ENCODE measurements around the gene PCYT1B.
A peak's percentile ranks its signal among the peaks of the same experiment; 100 is the strongest.

The PCYT1B gene

GRCh38 chrX:24526616-24527015, 120.5 kb downstream of the PCYT1B start:
- Histone ChIP-seq H3K27me3 (ENCODE audit: insufficient read depth, low read depth, severe bottlenecking) (peaks cover 12% of the 10 kb centered on the region), H3K27ac (no peak overlapping the region), H3K36me3 (peaks cover 2% of the 10 kb centered on the region), H3K4me3 (ENCODE audit: low read depth, low read length) (no peak overlapping the region), H3K9me3 (ENCODE audit: severe bottlenecking) (no peaks in the 10 kb centered on the region)
- DNase-seq = no peak
- no peak for TF ChIP-seq CTCF (IDR thresholded peaks at IDR 0.05; ENCODE audit: low read depth, low read length)

GRCh38 chrX:24525455-24525854, 121.7 kb downstream of the PCYT1B start:
- Histone ChIP-seq H3K27ac (no peak overlapping the region), H3K9me3 (ENCODE audit: severe bottlenecking) (no peaks in the 10 kb centered on the region), H3K27me3 (ENCODE audit: insufficient read depth, low read depth, severe bottlenecking) (peaks cover 12% of the 10 kb centered on the region), H3K36me3 (no peaks in the 10 kb centered on the region; the same call in 1 of the 2 replicates), H3K4me3 (ENCODE audit: low read depth, low read length) (no peak overlapping the region)
- TF ChIP-seq CTCF (IDR thresholded peaks at IDR 0.05; ENCODE audit: low read depth, low read length) = no peak
- DNase-seq = no peak

- Histone ChIP-seq H3K4me3 (ENCODE audit: low read depth, low read length) (no peak overlapping the region), H3K9me3 (ENCODE audit: severe bottlenecking) (no peaks in the 10 kb centered on the region), H3K27ac (no peak overlapping the region), H3K36me3 (no peaks in the 10 kb centered on the region; the same call in 1 of the 2 replicates), H3K27me3 (ENCODE audit: insufficient read depth, low read depth, severe bottlenecking) (peaks cover 14% of the 10 kb centered on the region)
- TF ChIP-seq CTCF (IDR thresholded peaks at IDR 0.05; ENCODE audit: low read depth, low read length) = no peak
- no peak for DNase-seq
Measured at GRCh38 chrX:24520472-24520871, 126.7 kb downstream of the PCYT1B start.

- Histone ChIP-seq H3K4me3 (ENCODE audit: low read depth, low read length) (no peak overlapping the region), H3K27ac (no peak overlapping the region), H3K27me3 (ENCODE audit: insufficient read depth, low read depth, severe bottlenecking) (peaks cover 7% of the 10 kb centered on the region), H3K36me3 (no peaks in the 10 kb centered on the region), H3K9me3 (ENCODE audit: severe bottlenecking) (no peaks in the 10 kb centered on the region)
- peak; percentile 32; the same call in 1 of the 2 replicates for TF ChIP-seq CTCF (IDR thresholded peaks at IDR 0.05; ENCODE audit: low read depth, low read length)
- no peak for DNase-seq
Measured at GRCh38 chrX:24515447-24515846, 131.7 kb downstream of the PCYT1B start.

GRCh38 chrX:24513416-24513815, 133.7 kb downstream of the PCYT1B start:
- H3K36me3 ChIP-seq = no peaks in the 10 kb centered on the region; the same call in 1 of the 2 replicates
- no peak for DNase-seq
- H3K27me3 ChIP-seq (ENCODE audit: insufficient read depth, low read depth, severe bottlenecking) = peaks cover 6% of the 10 kb centered on the region
- no peak overlapping the region for H3K27ac ChIP-seq
- H3K4me3 ChIP-seq (ENCODE audit: low read depth, low read length) = no peak overlapping the region
- H3K9me3 ChIP-seq (ENCODE audit: severe bottlenecking) = no peaks in the 10 kb centered on the region
- no peak for TF ChIP-seq CTCF (IDR thresholded peaks at IDR 0.05; ENCODE audit: low read depth, low read length)

GRCh38 chrX:24508375-24508774, 138.8 kb downstream of the PCYT1B start:
- Histone ChIP-seq H3K36me3 (no peaks in the 10 kb centered on the region; the same call in 1 of the 2 replicates), H3K27me3 (ENCODE audit: insufficient read depth, low read depth, severe bottlenecking) (peaks cover 6% of the 10 kb centered on the region), H3K27ac (no peak overlapping the region), H3K4me3 (ENCODE audit: low read depth, low read length) (no peak overlapping the region), H3K9me3 (ENCODE audit: severe bottlenecking) (no peaks in the 10 kb centered on the region)
- TF ChIP-seq CTCF (IDR thresholded peaks at IDR 0.05; ENCODE audit: low read depth, low read length) = no peak
- DNase-seq = no peak
